Middle frontal gyrus (tissue), 1 donor: ENCODE data around the gene THY1.

Source experiments
- DNase-seq: peaks from one replicate; pipeline ENCODE4 v3.0.0-alpha.2; 2015; ENCODE audit warnings: low spot score; ENCODE audit errors: extremely low spot score

THY1 gene

GRCh38 chr11:119370486-119371046, 52.4 kb downstream of the THY1 start:
- no peak for DNase-seq

DNA sequence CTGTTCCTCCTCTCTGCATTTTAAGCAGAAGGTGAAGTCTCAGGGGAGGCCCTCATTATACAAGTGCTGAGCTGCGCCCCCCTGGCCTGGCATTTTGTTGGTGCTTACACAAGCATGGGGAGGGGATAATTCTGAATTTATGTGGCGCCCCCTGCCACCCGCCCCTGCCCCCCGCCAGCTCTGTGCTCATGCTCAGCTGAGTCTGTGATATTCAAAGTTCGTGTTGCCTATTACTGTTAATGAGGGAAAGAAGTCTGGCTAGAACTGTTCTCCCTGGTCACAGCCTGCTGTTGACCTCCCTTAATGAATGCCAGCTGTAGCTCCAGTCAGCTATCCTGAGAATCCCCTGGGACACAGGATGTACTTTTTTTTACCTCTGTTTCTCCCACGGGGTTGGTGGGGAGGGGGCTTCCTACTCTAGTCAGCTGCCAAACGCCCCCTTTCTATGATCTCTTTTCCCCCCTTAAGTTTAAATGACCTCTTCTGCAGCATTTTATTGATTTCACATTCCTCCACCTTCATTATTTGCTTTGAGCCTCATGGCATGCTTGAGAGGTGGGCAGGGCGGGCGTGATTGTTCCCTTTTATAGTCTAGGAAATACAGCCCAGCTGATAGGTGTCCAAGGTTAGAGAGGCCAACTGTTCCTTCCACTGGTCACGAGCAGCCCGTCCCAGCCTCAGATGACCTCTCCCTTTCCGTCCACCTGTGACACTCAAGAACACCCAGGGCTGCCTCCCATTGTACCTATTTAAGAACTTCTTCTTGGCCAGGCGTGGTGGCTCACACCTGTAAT, 53.6 kb downstream of the THY1 start:
- no peak for DNase-seq

GRCh38 chr11:119368121-119369034, 54.6 kb downstream of the THY1 start:
- DNase-seq = no peak

- no peak for DNase-seq
These were observed 55.3 kb downstream of the THY1 start for GRCh38 chr11:119367661-119368120.
